A673 (cell line): ENCODE measurements around the gene CIB2. TPM values are rescaled to one million over a fixed set of nuclear protein-coding genes. Genes with fewer than 3 reads are reported as not detected.

ENCODE experiments used
- BruUV-seq: library from RNA; stranded (reverse); fragments of 400-500 nt; replicated peaks from 2 replicates; lab custom pipeline; 2021; lab: Mats Ljungman, UMichigan
- CTCF ChIA-PET: fragments of 300-600 bp; sonication (Branson Sonifier 250); formaldehyde crosslinking; loops from one replicate; lab custom pipeline; 2022; ENCODE audit warnings: antibody characterized with exemption; lab: Charles Lee
- POLR2A ChIA-PET: fragments of 300-600 bp; sonication (Branson Sonifier 250); formaldehyde crosslinking; loops from one replicate; lab custom pipeline; 2022; ENCODE audit warnings: antibody characterized with exemption; ENCODE audit not compliant: low non-redundant PET; lab: Charles Lee
- DNase-seq: peaks from one replicate; pipeline ENCODE4 v3.0.0-alpha.2; 2015; ENCODE audit warnings: low spot score
- H3K27ac ChIP-seq: fragments of 200-600 bp; sonication (generic); 2 replicates; pipeline ENCODE4 v1.5.1; 2016; ENCODE audit warnings: mixed run types, low read depth, mild to moderate bottlenecking, mixed read lengths, antibody characterized with exemption, low read length; ENCODE audit not compliant: poor library complexity, severe bottlenecking
- H3K27me3 ChIP-seq: fragments of 200-600 bp; sonication (generic); replicated peaks from 2 replicates; pipeline ENCODE4 v1.6.1; 2017; ENCODE audit warnings: mixed run types, low read depth, mild to moderate bottlenecking, mixed read lengths, antibody characterized with exemption, low read length; ENCODE audit not compliant: insufficient read depth, poor library complexity
- H3K36me3 ChIP-seq: fragments of 200-600 bp; sonication (generic); 2 replicates; pipeline ENCODE4 v1.6.1; 2016; ENCODE audit warnings: mixed run types, mild to moderate bottlenecking, mixed read lengths, antibody characterized with exemption, low read length; ENCODE audit not compliant: insufficient read depth, poor library complexity, severe bottlenecking
- H3K4me1 ChIP-seq: fragments of 200-600 bp; sonication (generic); 2 replicates; pipeline ENCODE4 v1.6.1; 2017; ENCODE audit warnings: mixed run types, mild to moderate bottlenecking, mixed read lengths, antibody characterized with exemption, low read length; ENCODE audit not compliant: insufficient read depth, poor library complexity, severe bottlenecking
- H3K4me3 ChIP-seq: fragments of 200-600 bp; sonication (generic); 2 replicates; pipeline ENCODE4 v1.5.1; 2016; ENCODE audit warnings: low read depth, mixed run types, mild to moderate bottlenecking, mixed read lengths, low read length; ENCODE audit not compliant: poor library complexity, severe bottlenecking
- H3K9me3 ChIP-seq: fragments of 200-600 bp; sonication (generic); 2 replicates; pipeline ENCODE4 v1.6.1; 2016; ENCODE audit warnings: mixed run types, low read depth, mild to moderate bottlenecking, mixed read lengths, antibody characterized with exemption, low read length; ENCODE audit not compliant: poor library complexity, severe bottlenecking
- CTCF ChIP-seq: fragments of 300-800, 200-600 bp; sonication (generic); conservative IDR thresholded peaks from 2 replicates; pipeline ENCODE4 v1.5.1; 2017; ENCODE audit warnings: low read depth, mild to moderate bottlenecking, antibody characterized with exemption, low read length, moderate library complexity, mixed read lengths
- EZH2 ChIP-seq: fragments of 200-600 bp; sonication (generic); IDR thresholded peaks from 2 replicates; pipeline ENCODE4 v1.6.1; 2017; ENCODE audit warnings: borderline replicate concordance, low read depth, mild to moderate bottlenecking, mixed read lengths, antibody characterized with exemption, low read length; ENCODE audit not compliant: poor library complexity, severe bottlenecking
- intact Hi-C: fragments of 100-400 bp; cut with micrococcal nuclease; formaldehyde crosslinking; loops from one replicate; pipeline ENCODE4 v1.10.0; 2022; ENCODE audit not compliant: unreplicated experiment
- total RNA-seq: library from RNA; stranded (reverse); gene quantifications from 2 replicates; pipeline ENCODE4 v1.2.3, GENCODE V29; 2021

Gene CIB2
- total RNA-seq, 1 experiment from 2014 or later = 2.1 TPM

GRCh38 chr15:78140292-78140691 is 9.0 kb upstream of the CIB2 start:
- H3K27me3 ChIP-seq = no peaks in the 10 kb centered on the region
- H3K36me3 ChIP-seq = no peaks in the 10 kb centered on the region
- intact Hi-C loops = no loop called here
- no peaks in the 10 kb centered on the region for H3K9me3 ChIP-seq
- TF ChIP-seq EZH2 (no peak), CTCF (no peak)
- H3K4me3 ChIP-seq = no peak overlapping the region
- POLR2A ChIA-PET = no interaction called here
- H3K27ac ChIP-seq = no peak overlapping the region
- no peaks in the 10 kb centered on the region for H3K4me1 ChIP-seq
- CTCF ChIA-PET = interaction anchor here (2.2 kb wide), 1 partner anchor 32 kb away, joined by 5 read pairs; no protein-coding TSS in a partner anchor
- BruUV-seq = no TSS peak
- no peak for DNase-seq

GRCh38 chr15:78139578-78139977 is 8.3 kb upstream of the CIB2 start:
- no peaks in the 10 kb centered on the region for H3K9me3 ChIP-seq
- H3K4me3 ChIP-seq = no peak overlapping the region
- no peak overlapping the region for H3K27ac ChIP-seq
- intact Hi-C loops = no loop called here
- no peaks in the 10 kb centered on the region for H3K4me1 ChIP-seq
- no peak for TF ChIP-seq CTCF
- TF ChIP-seq EZH2 = no peak
- H3K36me3 ChIP-seq = no peaks in the 10 kb centered on the region
- BruUV-seq = no TSS peak
- no peak for DNase-seq
- CTCF ChIA-PET = interaction anchor here (0.6 to 2.2 kb wide), 2 partner anchors 9 to 31 kb away, joined by 4 to 5 read pairs; partner anchors contain the start of gene CIB2
- H3K27me3 ChIP-seq = no peaks in the 10 kb centered on the region
- POLR2A ChIA-PET = no interaction called here

- no peaks in the 10 kb centered on the region for H3K36me3 ChIP-seq
- no peaks in the 10 kb centered on the region for H3K27me3 ChIP-seq
- H3K27ac ChIP-seq = no peak overlapping the region
- no TSS peak for BruUV-seq
- POLR2A ChIA-PET = no interaction called here
- intact Hi-C loops = no loop called here
- no peak overlapping the region for H3K4me3 ChIP-seq
- DNase-seq = no peak
- no peaks in the 10 kb centered on the region for H3K9me3 ChIP-seq
- peaks cover 8% of the 10 kb centered on the region for H3K4me1 ChIP-seq
- CTCF ChIA-PET = no interaction called here
- TF ChIP-seq EZH2 = no peak
Observed at GRCh38 chr15:78133801-78134200, 2.6 kb upstream of the CIB2 start.

DNA sequence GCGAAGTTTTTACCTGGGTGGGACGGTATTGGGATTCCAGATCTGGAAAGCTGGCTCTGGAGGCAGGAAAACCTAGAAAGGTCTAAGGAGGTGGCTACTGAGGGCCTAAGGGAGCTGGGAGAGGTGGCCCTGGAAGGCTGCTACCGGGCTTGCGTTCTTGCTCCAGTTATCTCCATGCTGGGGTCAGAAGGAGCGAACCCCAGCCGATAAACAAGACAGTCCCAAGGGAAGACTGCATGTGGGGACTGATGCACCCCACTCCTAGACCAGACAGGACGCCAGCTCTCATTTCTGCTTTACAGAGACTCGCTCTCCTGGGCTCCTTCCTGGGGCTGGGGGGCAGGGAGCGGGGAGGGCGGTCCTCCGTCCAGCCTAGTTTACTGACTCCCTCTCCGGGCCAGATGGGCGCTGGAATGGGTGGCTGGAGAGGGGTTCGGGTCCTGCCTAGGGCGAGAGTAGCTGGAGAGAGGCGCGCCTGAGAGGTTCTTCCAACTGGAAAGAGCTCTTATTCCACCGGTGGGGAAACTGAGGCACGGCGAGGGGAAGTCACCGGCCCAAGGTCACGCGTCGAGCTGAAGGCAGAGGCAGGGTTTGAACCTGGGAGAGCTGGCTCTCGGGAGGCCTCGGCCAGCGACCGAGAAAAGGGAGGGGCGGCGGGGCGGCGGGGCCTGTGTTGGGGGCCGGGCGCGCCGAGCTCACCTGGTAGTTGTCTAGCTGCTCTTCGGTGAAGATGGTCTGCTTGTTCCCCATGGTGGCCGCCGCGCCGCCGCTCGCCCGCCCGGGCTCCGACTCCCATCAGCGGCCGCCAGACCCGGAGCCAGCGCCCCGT is 565 bp downstream of the CIB2 start:
- no peak for DNase-seq
- H3K27me3 ChIP-seq = no peaks in the 10 kb centered on the region
- intact Hi-C loops = no loop called here
- H3K36me3 ChIP-seq = no peaks in the 10 kb centered on the region
- no peak for TF ChIP-seq EZH2
- TF ChIP-seq CTCF = no peak
- no TSS peak for BruUV-seq
- CTCF ChIA-PET = interaction anchor here (0.6 to 1.6 kb wide), 5 partner anchors 9 to 993 kb away, joined by 3 to 10 read pairs (median 4); no protein-coding TSS in a partner anchor
- H3K9me3 ChIP-seq = no peaks in the 10 kb centered on the region
- peaks cover 8% of the 10 kb centered on the region for H3K4me1 ChIP-seq
- POLR2A ChIA-PET = no interaction called here
- no peak overlapping the region for H3K27ac ChIP-seq
- H3K4me3 ChIP-seq = peak overlapping the region; percentile 65
